ENCODE data around the gene ARHGDIB. TPM values are rescaled to one million over a fixed set of nuclear protein-coding genes. Genes with fewer than 3 reads are reported as not detected.
A peak's percentile ranks its signal among the peaks of the same experiment; 100 is the strongest.

The ARHGDIB gene
- total RNA-seq, 1 donor from 2014 or later: 50.6 TPM

GRCh38 chr12:14937689-14938088, 23.7 kb downstream of the ARHGDIB start:
- H3K9me3 ChIP-seq (replicated peaks): no peaks in the 10 kb centered on the region
- no peaks in the 10 kb centered on the region for H3K27me3 ChIP-seq (ENCODE audit: low read depth)
- H3K4me3 ChIP-seq: no peak overlapping the region
- no peaks in the 10 kb centered on the region for H3K4me1 ChIP-seq
- H3K27ac ChIP-seq (replicated peaks): no peak overlapping the region
- no peak for DNase-seq
- no peak for TF ChIP-seq CTCF (IDR thresholded peaks at IDR 0.05; ENCODE audit: borderline replicate concordance)
- peaks cover 9% of the 10 kb centered on the region for H3K36me3 ChIP-seq
- intact Hi-C loops (cut with micrococcal nuclease): no loop called here

- Histone ChIP-seq H3K9me3 (replicated peaks) (no peaks in the 10 kb centered on the region), H3K27ac (replicated peaks) (no peak overlapping the region), H3K27me3 (ENCODE audit: low read depth) (no peaks in the 10 kb centered on the region), H3K4me3 (no peak overlapping the region), H3K36me3 (peaks cover 2% of the 10 kb centered on the region), H3K4me1 (no peaks in the 10 kb centered on the region)
- TF ChIP-seq CTCF (IDR thresholded peaks at IDR 0.05; ENCODE audit: borderline replicate concordance): no peak
- intact Hi-C loops (cut with micrococcal nuclease): no loop called here
- DNase-seq: no peak
These were observed 24.4 kb downstream of the ARHGDIB start for GRCh38 chr12:14937014-14937413.

GRCh38 chr12:14936224-14936861, 25.1 kb downstream of the ARHGDIB start:
- H3K4me3 ChIP-seq: no peak overlapping the region
- DNase-seq: no peak
- no peaks in the 10 kb centered on the region for H3K36me3 ChIP-seq
- H3K9me3 ChIP-seq (replicated peaks): no peaks in the 10 kb centered on the region
- intact Hi-C loops (cut with micrococcal nuclease): no loop called here
- TF ChIP-seq CTCF (IDR thresholded peaks at IDR 0.05; ENCODE audit: borderline replicate concordance): peak; percentile 40
- H3K4me1 ChIP-seq: no peaks in the 10 kb centered on the region
- H3K27me3 ChIP-seq (ENCODE audit: low read depth): no peaks in the 10 kb centered on the region
- H3K27ac ChIP-seq (replicated peaks): no peak overlapping the region

GRCh38 chr12:14935031-14935430, 26.4 kb downstream of the ARHGDIB start:
- H3K27ac ChIP-seq (replicated peaks): no peak overlapping the region

GRCh38 chr12:14934511-14934910, 26.9 kb downstream of the ARHGDIB start:
- Histone ChIP-seq H3K36me3 (no peaks in the 10 kb centered on the region), H3K27me3 (ENCODE audit: low read depth) (no peaks in the 10 kb centered on the region), H3K4me1 (peaks cover 8% of the 10 kb centered on the region), H3K9me3 (replicated peaks) (no peaks in the 10 kb centered on the region), H3K4me3 (no peak overlapping the region), H3K27ac (replicated peaks) (no peak overlapping the region)
- no peak for DNase-seq
- TF ChIP-seq CTCF (IDR thresholded peaks at IDR 0.05; ENCODE audit: borderline replicate concordance): no peak
- intact Hi-C loops (cut with micrococcal nuclease): no loop called here

More at GRCh38 chr12:14935031-14935430, 26.4 kb downstream of the ARHGDIB start:
- H3K27me3 ChIP-seq (ENCODE audit: low read depth): no peaks in the 10 kb centered on the region
- H3K4me1 ChIP-seq: peaks cover 4% of the 10 kb centered on the region
- no peaks in the 10 kb centered on the region for H3K9me3 ChIP-seq (replicated peaks)
- intact Hi-C loops (cut with micrococcal nuclease): no loop called here
- H3K4me3 ChIP-seq: no peak overlapping the region
- no peak for DNase-seq
- TF ChIP-seq CTCF (IDR thresholded peaks at IDR 0.05; ENCODE audit: borderline replicate concordance): no peak
- H3K36me3 ChIP-seq: no peaks in the 10 kb centered on the region
